ENCODE results near the gene STPG2. TPM values are rescaled to one million over a fixed set of nuclear protein-coding genes. Genes with fewer than 3 reads are reported as not detected.
A peak's percentile ranks its signal among the peaks of the same experiment; 100 is the strongest.

Gene STPG2
- total RNA-seq = 1 to 10 TPM in 1 of 6 donors, under 1 TPM in 5; 0.28 to 1.0 (median 0.89) TPM
- under 1 TPM; 0.11 to 0.12 TPM for polyA plus RNA-seq

- intact Hi-C loops (cut with DNase I) = no loop called here
- peak; percentile 94 to 98 (median 95) for DNase-seq
- TF ChIP-seq, protein P1, sequence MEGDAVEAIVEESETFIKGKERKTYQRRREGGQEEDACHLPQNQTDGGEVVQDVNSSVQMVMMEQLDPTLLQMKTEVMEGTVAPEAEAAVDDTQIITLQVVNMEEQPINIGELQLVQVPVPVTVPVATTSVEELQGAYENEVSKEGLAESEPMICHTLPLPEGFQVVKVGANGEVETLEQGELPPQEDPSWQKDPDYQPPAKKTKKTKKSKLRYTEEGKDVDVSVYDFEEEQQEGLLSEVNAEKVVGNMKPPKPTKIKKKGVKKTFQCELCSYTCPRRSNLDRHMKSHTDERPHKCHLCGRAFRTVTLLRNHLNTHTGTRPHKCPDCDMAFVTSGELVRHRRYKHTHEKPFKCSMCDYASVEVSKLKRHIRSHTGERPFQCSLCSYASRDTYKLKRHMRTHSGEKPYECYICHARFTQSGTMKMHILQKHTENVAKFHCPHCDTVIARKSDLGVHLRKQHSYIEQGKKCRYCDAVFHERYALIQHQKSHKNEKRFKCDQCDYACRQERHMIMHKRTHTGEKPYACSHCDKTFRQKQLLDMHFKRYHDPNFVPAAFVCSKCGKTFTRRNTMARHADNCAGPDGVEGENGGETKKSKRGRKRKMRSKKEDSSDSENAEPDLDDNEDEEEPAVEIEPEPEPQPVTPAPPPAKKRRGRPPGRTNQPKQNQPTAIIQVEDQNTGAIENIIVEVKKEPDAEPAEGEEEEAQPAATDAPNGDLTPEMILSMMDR (IDR thresholded peaks at IDR 0.05) = peak in 2 of 4 donors; percentile 7 to 29
- H3K4me3 ChIP-seq = peak within 1 kb of the TSS; percentile 29 to 62 (median 52)
- H3K27me3 ChIP-seq = peaks cover 0 to 6% (median 0%) of the 10 kb centered on the region in 4 donors
- FAIRE-seq = peak; percentile 86
- peaks cover 0 to 8% (median 0%) of the 10 kb centered on the region in 3 donors for H3K4me1 ChIP-seq
- WGBS, 2 donors = 2 to 3% methylated on average over 44 of the region's 44 CpGs
- peak within 1 kb of the TSS; percentile 68 to 95 (median 88) for H3K27ac ChIP-seq
- no peaks in the 10 kb centered on the region for H3K36me3 ChIP-seq
- ATAC-seq = peak; percentile 99 to 100 (median 100)
- no peaks in the 10 kb centered on the region for H3K9me3 ChIP-seq
These were observed at the start of gene STPG2 for GRCh38 chr4:98143001-98143899. TSS of gene STPG2 (minus strand) at chr4:98143476.

- intact Hi-C loops (cut with DNase I) = no loop called here
- FAIRE-seq = no peak
- DNase-seq = no peak
- Histone ChIP-seq H3K9me3 (no peaks in the 10 kb centered on the region), H3K4me1 (no peaks in the 10 kb centered on the region), H3K4me3 (no peak overlapping the region), H3K27ac (no peak overlapping the region), H3K27me3 (no peaks in the 10 kb centered on the region), H3K36me3 (no peaks in the 10 kb centered on the region)
- no peak for ATAC-seq
- TF ChIP-seq, protein P1 (IDR thresholded peaks at IDR 0.05) = no peak
These were observed 42.0 kb upstream of the STPG2 start for GRCh38 chr4:98185279-98185678.

GRCh38 chr4:98181809-98182208 is 38.5 kb upstream of the STPG2 start:
- FAIRE-seq (no peak), DNase-seq (no peak), ATAC-seq (no peak)
- no peaks in the 10 kb centered on the region for H3K27me3 ChIP-seq
- TF ChIP-seq, protein P1 (IDR thresholded peaks at IDR 0.05) = no peak
- H3K27ac ChIP-seq = no peak overlapping the region
- WGBS, 2 donors = 75 to 80% methylated on average over 3 of the region's 3 CpGs
- H3K9me3 ChIP-seq = no peaks in the 10 kb centered on the region
- H3K36me3 ChIP-seq = no peaks in the 10 kb centered on the region
- no peak overlapping the region for H3K4me3 ChIP-seq
- no peaks in the 10 kb centered on the region for H3K4me1 ChIP-seq
- intact Hi-C loops (cut with DNase I) = no loop called here

- FAIRE-seq = no peak
- H3K4me3 ChIP-seq = no peak overlapping the region
- intact Hi-C loops (cut with DNase I) = no loop called here
These were observed 36.7 kb upstream of the STPG2 start for GRCh38 chr4:98179951-98180350.

More at GRCh38 chr4:98179951-98180350, 36.7 kb upstream of the STPG2 start:
- DNase-seq (no peak), ATAC-seq (no peak)
- Histone ChIP-seq H3K36me3 (no peaks in the 10 kb centered on the region), H3K27me3 (no peaks in the 10 kb centered on the region), H3K9me3 (no peaks in the 10 kb centered on the region), H3K27ac (no peak overlapping the region), H3K4me1 (no peaks in the 10 kb centered on the region)
- TF ChIP-seq, protein P1 (IDR thresholded peaks at IDR 0.05) = no peak
